Mucosa of stomach (tissue), 1 donor: Measurements from ENCODE around the gene FANCG.

Experiments
- H3K27me3 ChIP-seq: one replicate; pipeline ENCODE4 v1.7.0; 2013; ENCODE audit warnings: mild to moderate bottlenecking, low read length; ENCODE audit not compliant: control insufficient read depth, insufficient read depth
- H3K36me3 ChIP-seq: one replicate; pipeline ENCODE4 v1.7.0; 2013; ENCODE audit warnings: low read length; ENCODE audit not compliant: control insufficient read depth, insufficient read depth
- H3K4me1 ChIP-seq: one replicate; pipeline ENCODE4 v1.7.0; 2013; ENCODE audit warnings: mild to moderate bottlenecking, low read length; ENCODE audit not compliant: control insufficient read depth, insufficient read depth
- H3K4me3 ChIP-seq: one replicate; pipeline ENCODE4 v1.7.0; 2013; ENCODE audit warnings: low read length
- H3K9ac ChIP-seq: one replicate; pipeline ENCODE4 v1.7.0; 2013; ENCODE audit warnings: mild to moderate bottlenecking, low read length, moderate library complexity
- H3K9me3 ChIP-seq: one replicate; pipeline ENCODE4 v1.7.0; 2013; ENCODE audit warnings: mild to moderate bottlenecking, low read length, moderate library complexity; ENCODE audit not compliant: control insufficient read depth
- donor health status: Pancreatic carcinoma.

The FANCG gene

DNA sequence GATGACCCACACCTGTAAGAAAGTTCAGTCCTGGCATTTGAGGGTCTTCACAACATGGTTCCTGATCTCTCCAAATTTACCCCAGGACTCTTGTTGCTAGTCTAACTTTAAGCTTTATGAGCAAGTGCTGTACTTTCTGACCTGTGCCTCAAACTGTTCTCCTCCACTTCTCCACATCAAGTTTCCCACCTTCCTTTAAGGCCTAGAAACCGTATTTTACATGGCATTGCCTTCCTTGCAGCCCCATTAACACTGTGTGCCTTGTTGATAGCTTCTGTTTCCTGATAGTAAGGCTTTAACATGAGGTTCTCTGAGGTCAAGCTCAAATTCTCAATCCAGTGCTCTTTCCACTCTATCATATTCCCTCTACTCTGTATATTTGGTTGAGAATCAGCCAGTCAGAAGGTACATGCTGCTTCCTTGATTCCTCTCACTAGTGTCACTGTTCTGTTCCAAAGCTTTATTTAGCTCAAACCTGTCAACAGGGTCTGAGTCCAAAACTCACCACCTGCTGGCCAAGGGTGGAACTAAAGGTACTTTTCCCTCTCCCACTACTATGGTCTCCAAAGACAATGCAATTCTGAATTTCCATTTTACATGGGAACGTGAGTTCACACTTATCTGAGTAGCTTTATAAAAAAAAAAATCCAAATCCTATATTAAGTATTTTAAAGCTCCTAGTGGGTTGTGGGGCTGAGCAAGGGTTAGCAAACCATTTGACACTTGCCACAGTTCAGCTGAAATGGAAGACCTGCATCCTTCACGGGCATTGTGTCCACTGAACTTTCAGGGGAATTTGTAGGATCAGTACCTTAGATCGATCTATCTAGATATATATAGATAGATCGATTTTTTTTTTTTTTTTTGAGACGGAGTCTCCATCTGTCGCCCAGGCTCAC lies 28.4 kb downstream of the FANCG start:
- no peaks in the 10 kb centered on the region for H3K27me3 ChIP-seq
- no peak overlapping the region for H3K4me3 ChIP-seq
- H3K9ac ChIP-seq: no peak overlapping the region
- no peaks in the 10 kb centered on the region for H3K36me3 ChIP-seq
- no peaks in the 10 kb centered on the region for H3K9me3 ChIP-seq
- H3K4me1 ChIP-seq: no peaks in the 10 kb centered on the region

DNA sequence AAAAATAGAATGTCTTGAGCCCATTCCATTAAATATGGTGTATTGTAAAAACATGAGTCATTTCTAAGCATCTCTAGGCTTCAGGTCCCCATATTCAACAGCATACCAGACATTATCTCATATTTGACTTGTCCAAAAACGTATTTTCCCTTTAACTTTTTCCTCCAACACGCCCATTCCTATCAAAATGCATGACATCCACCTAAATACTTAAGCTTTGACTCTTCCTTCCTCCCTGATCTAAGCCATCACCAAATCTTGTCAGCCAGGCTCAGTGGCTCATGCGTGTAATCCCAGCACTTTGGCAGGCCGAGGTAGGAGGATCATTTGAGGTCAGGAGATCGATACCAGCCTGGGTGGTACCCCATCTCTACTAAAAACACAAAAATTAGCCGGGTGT lies 31.2 kb downstream of the FANCG start:
- H3K9ac ChIP-seq: no peak overlapping the region
- no peaks in the 10 kb centered on the region for H3K36me3 ChIP-seq
- H3K4me1 ChIP-seq: no peaks in the 10 kb centered on the region
- H3K27me3 ChIP-seq: no peaks in the 10 kb centered on the region
- no peak overlapping the region for H3K4me3 ChIP-seq
- H3K9me3 ChIP-seq: no peaks in the 10 kb centered on the region

DNA sequence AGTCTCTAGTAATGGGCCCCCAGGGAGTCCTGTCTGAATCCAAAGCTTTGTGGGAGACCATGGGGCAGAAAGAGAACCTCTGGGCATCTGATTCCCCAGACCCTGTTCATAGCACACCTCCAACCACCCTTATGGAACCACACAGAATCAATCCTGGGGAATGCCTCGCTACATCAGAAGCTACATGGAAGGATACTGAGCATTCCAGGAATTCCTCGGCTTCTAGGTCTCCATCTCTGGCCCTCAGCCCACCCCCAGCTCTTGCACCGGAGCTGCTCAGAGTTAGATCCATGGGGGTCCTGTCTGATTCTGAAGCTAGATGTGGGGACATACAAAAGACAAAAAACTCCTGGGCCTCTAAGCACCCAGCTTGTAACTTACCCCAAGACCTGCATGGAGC lies 35.7 kb downstream of the FANCG start:
- Histone ChIP-seq H3K9me3 (no peaks in the 10 kb centered on the region), H3K36me3 (no peaks in the 10 kb centered on the region)

DNA sequence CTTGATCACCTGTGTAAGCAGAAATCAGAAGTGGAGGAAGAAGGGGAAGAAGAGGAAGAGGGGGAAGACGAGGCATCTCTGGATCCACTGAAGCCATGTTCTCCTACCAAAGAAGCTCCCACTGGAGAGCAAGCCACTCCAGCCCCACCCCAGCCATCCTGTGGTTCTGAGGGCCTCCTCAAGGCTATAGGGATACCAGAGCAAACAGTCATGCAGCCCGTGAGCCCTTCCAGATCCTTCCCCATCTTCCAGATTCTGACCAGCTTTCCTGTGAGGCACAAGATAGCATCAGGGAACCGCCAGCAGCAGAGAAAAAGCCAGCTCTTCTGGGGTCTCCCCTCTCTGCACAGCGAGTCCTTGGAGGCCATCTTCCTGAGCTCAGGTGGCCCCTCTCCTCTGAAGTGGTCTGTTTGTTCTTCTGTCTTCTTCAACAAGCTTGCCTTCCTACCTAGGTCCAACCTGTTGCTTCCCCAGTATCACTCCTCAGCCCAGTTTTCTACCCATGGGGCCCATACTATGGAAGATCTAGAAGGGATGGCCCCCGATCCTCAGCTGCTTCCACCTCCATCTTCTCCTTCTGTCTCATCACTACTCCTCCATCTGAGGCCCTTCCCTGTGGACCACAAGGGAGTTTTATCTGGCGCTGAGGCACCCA lies 36.7 kb downstream of the FANCG start:
- Histone ChIP-seq H3K36me3 (no peaks in the 10 kb centered on the region), H3K9me3 (no peaks in the 10 kb centered on the region), H3K4me3 (no peak overlapping the region), H3K4me1 (no peaks in the 10 kb centered on the region), H3K9ac (no peak overlapping the region), H3K27me3 (no peaks in the 10 kb centered on the region)

More for the DNA sequence above, 35.7 kb downstream of the FANCG start:
- H3K9ac ChIP-seq: no peak overlapping the region
- no peak overlapping the region for H3K4me3 ChIP-seq
- no peaks in the 10 kb centered on the region for H3K4me1 ChIP-seq
- no peaks in the 10 kb centered on the region for H3K27me3 ChIP-seq

- Histone ChIP-seq H3K9ac (no peak overlapping the region), H3K4me3 (no peak overlapping the region), H3K27me3 (no peaks in the 10 kb centered on the region), H3K36me3 (no peaks in the 10 kb centered on the region), H3K4me1 (no peaks in the 10 kb centered on the region), H3K9me3 (no peaks in the 10 kb centered on the region)
Observed at GRCh38 chr9:35042081-35042604, 37.6 kb downstream of the FANCG start.

GRCh38 chr9:35035851-35036701 lies 43.7 kb downstream of the FANCG start:
- Histone ChIP-seq H3K4me1 (no peaks in the 10 kb centered on the region), H3K36me3 (no peaks in the 10 kb centered on the region), H3K27me3 (no peaks in the 10 kb centered on the region), H3K9ac (no peak overlapping the region), H3K9me3 (no peaks in the 10 kb centered on the region), H3K4me3 (no peak overlapping the region)

DNA sequence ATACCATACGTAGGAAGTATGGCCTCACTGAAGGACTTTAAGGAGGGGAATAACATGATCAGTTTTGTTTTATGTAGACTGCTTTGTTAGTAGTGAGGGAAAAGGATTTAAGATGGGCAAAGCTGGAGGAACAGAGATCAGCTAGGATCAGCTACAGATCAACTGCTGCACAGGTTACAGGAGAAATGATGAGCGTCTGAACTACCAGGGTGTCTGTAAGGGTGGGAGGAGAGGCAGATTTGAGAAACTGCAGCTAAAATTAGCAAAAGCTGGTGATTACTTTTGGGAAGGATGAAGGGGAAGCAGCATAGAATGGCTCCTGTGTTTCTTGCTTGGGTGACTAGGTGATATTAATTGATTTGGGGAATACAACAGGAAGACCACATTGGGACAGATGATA lies 46.6 kb downstream of the FANCG start:
- Histone ChIP-seq H3K9ac (no peak overlapping the region), H3K36me3 (no peaks in the 10 kb centered on the region), H3K9me3 (no peaks in the 10 kb centered on the region), H3K4me3 (no peak overlapping the region), H3K4me1 (no peaks in the 10 kb centered on the region), H3K27me3 (no peaks in the 10 kb centered on the region)

GRCh38 chr9:35029852-35030251 lies 49.9 kb downstream of the FANCG start:
- Histone ChIP-seq H3K4me3 (no peak overlapping the region), H3K27me3 (no peaks in the 10 kb centered on the region), H3K36me3 (no peaks in the 10 kb centered on the region), H3K9ac (no peak overlapping the region), H3K9me3 (no peaks in the 10 kb centered on the region), H3K4me1 (no peaks in the 10 kb centered on the region)

GRCh38 chr9:35029241-35029640 lies 50.5 kb downstream of the FANCG start:
- H3K36me3 ChIP-seq: no peaks in the 10 kb centered on the region
- H3K27me3 ChIP-seq: no peaks in the 10 kb centered on the region
- no peaks in the 10 kb centered on the region for H3K4me1 ChIP-seq
- no peak overlapping the region for H3K9ac ChIP-seq
- no peaks in the 10 kb centered on the region for H3K9me3 ChIP-seq
- H3K4me3 ChIP-seq: no peak overlapping the region

DNA sequence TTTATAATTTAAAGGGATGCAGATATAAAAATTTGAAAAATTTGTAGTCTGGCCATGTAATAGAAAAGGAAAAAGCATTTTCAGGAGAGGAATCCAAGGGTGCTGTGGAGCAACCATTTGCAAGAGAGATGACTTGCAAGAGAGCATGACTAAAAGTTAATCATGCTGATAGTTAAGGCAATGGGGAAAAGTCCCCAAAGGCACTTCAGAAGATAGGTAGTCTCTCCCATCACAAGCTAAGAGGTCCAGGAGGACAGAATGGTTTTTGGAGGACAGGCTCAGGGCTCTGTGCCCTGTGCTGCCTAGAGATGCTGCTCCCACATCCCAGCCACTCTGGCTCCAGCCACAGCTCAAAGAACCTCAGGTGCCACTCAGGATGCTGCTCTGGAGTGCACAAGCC lies 51.4 kb downstream of the FANCG start:
- Histone ChIP-seq H3K36me3 (no peaks in the 10 kb centered on the region), H3K27me3 (no peaks in the 10 kb centered on the region), H3K4me3 (no peak overlapping the region), H3K9me3 (no peaks in the 10 kb centered on the region), H3K4me1 (no peaks in the 10 kb centered on the region), H3K9ac (no peak overlapping the region)

DNA sequence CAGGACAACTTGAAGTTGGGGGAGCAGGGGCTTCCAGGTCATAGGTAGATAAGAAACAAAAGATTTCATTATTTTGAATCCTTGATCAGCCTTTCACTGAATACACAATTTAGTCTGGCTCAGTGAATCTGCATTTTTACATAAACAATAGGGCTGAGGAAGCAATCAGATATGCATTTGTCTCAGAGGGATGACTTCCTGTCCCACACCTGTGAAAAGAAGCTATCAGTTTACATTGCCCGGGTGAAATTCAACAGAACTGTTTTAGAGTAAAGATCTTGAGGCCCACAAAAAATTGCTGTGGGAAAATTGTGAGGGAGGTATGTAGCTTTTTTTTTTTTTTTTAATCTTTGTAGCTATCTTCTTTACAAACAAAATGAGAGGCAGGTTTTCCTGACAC lies 51.9 kb downstream of the FANCG start:
- Histone ChIP-seq H3K4me3 (no peak overlapping the region), H3K27me3 (no peaks in the 10 kb centered on the region), H3K9me3 (no peaks in the 10 kb centered on the region), H3K4me1 (no peaks in the 10 kb centered on the region), H3K36me3 (no peaks in the 10 kb centered on the region), H3K9ac (no peak overlapping the region)

DNA sequence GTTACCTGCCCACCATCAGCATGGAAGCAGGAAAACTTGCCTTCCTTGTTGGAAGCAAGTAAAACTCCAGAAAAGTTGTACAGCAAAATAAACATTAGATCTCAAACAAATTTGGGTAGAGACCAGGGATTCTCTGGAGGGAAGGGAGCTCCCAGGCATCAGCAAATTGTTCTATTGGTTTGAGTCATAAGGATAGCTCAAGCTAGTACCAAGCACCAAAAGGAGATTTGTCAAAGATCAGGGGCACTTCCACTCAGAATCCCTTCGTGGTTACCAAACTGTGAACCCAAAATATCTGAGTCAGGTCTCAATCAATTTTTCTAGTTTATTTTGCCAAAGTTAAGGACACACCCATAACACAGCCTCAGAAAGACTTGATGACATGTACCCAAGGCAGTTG lies 52.4 kb downstream of the FANCG start:
- no peaks in the 10 kb centered on the region for H3K4me1 ChIP-seq
- no peaks in the 10 kb centered on the region for H3K9me3 ChIP-seq
- no peaks in the 10 kb centered on the region for H3K27me3 ChIP-seq
- H3K9ac ChIP-seq: no peak overlapping the region
- no peaks in the 10 kb centered on the region for H3K36me3 ChIP-seq
- H3K4me3 ChIP-seq: no peak overlapping the region
